ENCODE measurements around the gene SPOP.

GRCh38 chr17:49707608-49708514 lies 30.0 kb upstream of the SPOP start, which contains the start of gene SLC35B1:
- peak; percentile 67 to 78 (median 67) for TF ChIP-seq POLR2AphosphoS5 (IDR thresholded peaks at IDR 0.05)
- TF ChIP-seq EP300 (IDR thresholded peaks at IDR 0.05; ENCODE audit: low read depth), result no peak
- TF ChIP-seq, protein P1, sequence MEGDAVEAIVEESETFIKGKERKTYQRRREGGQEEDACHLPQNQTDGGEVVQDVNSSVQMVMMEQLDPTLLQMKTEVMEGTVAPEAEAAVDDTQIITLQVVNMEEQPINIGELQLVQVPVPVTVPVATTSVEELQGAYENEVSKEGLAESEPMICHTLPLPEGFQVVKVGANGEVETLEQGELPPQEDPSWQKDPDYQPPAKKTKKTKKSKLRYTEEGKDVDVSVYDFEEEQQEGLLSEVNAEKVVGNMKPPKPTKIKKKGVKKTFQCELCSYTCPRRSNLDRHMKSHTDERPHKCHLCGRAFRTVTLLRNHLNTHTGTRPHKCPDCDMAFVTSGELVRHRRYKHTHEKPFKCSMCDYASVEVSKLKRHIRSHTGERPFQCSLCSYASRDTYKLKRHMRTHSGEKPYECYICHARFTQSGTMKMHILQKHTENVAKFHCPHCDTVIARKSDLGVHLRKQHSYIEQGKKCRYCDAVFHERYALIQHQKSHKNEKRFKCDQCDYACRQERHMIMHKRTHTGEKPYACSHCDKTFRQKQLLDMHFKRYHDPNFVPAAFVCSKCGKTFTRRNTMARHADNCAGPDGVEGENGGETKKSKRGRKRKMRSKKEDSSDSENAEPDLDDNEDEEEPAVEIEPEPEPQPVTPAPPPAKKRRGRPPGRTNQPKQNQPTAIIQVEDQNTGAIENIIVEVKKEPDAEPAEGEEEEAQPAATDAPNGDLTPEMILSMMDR (IDR thresholded peaks at IDR 0.05), result peak; percentile 56 to 80 (median 66)
- TF ChIP-seq POLR2A (IDR thresholded peaks at IDR 0.05), result peak; percentile 70
